Measurements from ENCODE around the gene CRTC3. TPM values are rescaled to one million over a fixed set of nuclear protein-coding genes. Genes with fewer than 3 reads are reported as not detected.
A peak's percentile ranks its signal among the peaks of the same experiment; 100 is the strongest.

The CRTC3 gene
- total RNA-seq, 1 experiment from 2014 or later = 3.9 TPM

DNA sequence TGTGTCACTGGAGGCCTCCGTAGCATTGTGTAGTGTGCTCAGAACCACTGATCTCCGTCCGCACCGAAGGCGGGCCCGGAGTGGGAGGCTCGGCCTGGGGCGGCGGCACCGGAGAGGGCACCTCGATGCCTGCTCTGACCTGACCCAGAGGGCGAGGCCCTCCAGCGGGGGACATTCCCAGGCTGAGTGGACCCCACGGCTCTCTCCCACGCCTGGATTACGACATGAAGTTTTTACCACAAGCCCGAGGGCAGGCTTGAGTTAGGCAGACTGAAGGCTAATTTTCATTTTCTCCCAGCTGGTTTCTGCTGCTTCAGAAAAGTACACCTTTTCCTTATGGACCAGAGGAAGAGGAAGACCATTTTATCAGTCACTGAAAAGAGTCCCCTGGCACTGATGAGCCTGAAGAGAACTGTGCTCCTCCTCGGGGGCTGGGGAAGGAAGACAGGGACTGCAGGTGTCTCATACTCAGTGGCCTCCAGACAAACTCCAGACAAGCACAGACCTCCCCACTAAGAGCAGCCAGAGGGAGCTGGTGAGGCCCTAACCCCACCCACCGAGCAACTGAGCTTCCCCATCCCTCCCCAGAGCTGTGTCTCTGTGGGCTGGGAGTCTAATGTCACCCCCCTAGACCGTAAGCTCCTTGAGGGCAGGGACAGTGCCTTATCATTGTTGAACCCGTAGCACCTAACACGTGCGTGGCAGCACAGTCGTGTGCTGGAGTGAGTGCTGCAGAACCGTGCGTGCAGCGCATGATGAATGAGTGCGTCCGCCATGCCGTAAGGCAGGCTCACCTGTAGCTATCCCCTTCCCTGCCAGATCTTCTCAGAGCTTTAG, 113.0 kb downstream of the CRTC3 start:
- no CpG with 5 or more reads among the region's 30 CpGs for WGBS (ENCODE audit: extremely low coverage, insufficient read length, low lambda C conversion rate)

More for the DNA sequence above, 113.0 kb downstream of the CRTC3 start:
- H3K4me3 Mint-ChIP-seq = no peak overlapping the region
- Histone ChIP-seq H4K8ac (replicated peaks; ENCODE audit: insufficient read length, low read depth, low read length) (no peak overlapping the region), H2AK5ac (ENCODE audit: insufficient read length, low read length) (no peak overlapping the region), H3K23ac (ENCODE audit: insufficient read length, low read depth, low read length) (no peak overlapping the region), H2BK15ac (ENCODE audit: low read depth, low read length) (no peak overlapping the region), H2BK120ac (ENCODE audit: low read depth, low read length, poor library complexity, severe bottlenecking) (no peak overlapping the region), H3K14ac (ENCODE audit: insufficient read depth, low read length) (no peak overlapping the region), H4K91ac (ENCODE audit: insufficient read length, low read depth, low read length) (no peak overlapping the region), H4K5ac (ENCODE audit: insufficient read length, low read depth, low read length) (no peak overlapping the region), H3K18ac (ENCODE audit: insufficient read length, low read depth, low read length) (no peak overlapping the region), H2BK20ac (ENCODE audit: low read depth, low read length, poor library complexity, severe bottlenecking) (no peak overlapping the region), H3T11ph (ENCODE audit: low read length) (no peak overlapping the region), H3K4ac (ENCODE audit: low read depth, low read length) (no peak overlapping the region), H2BK5ac (ENCODE audit: insufficient read length, low read length) (no peak overlapping the region), H2BK12ac (ENCODE audit: insufficient read length, low read depth, low read length) (no peak overlapping the region), H3K9me3 (ENCODE audit: control insufficient read depth, low read depth, low read length) (no peaks in the 10 kb centered on the region), H3K27me3 (ENCODE audit: insufficient read depth, low read length) (no peaks in the 10 kb centered on the region), H3K4me2 (ENCODE audit: insufficient read depth, insufficient read length, low read length) (no peak overlapping the region), H3K56ac (ENCODE audit: insufficient read length, low read depth, low read length) (no peak overlapping the region), H3K27ac (ENCODE audit: insufficient read length, low read depth, low read length) (no peak overlapping the region), H3K4me1 (ENCODE audit: insufficient read depth, low read length) (no peaks in the 10 kb centered on the region), H3K79me1 (ENCODE audit: insufficient read depth, low read depth, low read length, poor library complexity, severe bottlenecking) (no peaks in the 10 kb centered on the region), H3K23me2 (ENCODE audit: insufficient read length, low read depth, low read length, poor library complexity, severe bottlenecking) (no peaks in the 10 kb centered on the region), H2AFZ (ENCODE audit: low read length) (no peak overlapping the region), H3K9ac (ENCODE audit: extremely low read depth, insufficient read length, low read length) (no peak overlapping the region), H3K79me2 (ENCODE audit: insufficient read depth, low read length) (no peaks in the 10 kb centered on the region), H4K20me1 (ENCODE audit: control insufficient read depth, insufficient read depth, insufficient read length) (no peaks in the 10 kb centered on the region)
- no peak for DNase-seq
- H3K36me3 Mint-ChIP-seq (ENCODE audit: insufficient read depth in 1 of 3, low read depth in 3 of 3) = peaks cover 0 to 10% (median 2%) of the 10 kb centered on the region in 3 experiments; a peak in 5 of 7 replicates
- no peaks in the 10 kb centered on the region for H3K9me3 Mint-ChIP-seq
- H3K4me1 Mint-ChIP-seq = peaks cover 14 to 16% of the 10 kb centered on the region in 2 experiments
- TF ChIP-seq, protein P1, sequence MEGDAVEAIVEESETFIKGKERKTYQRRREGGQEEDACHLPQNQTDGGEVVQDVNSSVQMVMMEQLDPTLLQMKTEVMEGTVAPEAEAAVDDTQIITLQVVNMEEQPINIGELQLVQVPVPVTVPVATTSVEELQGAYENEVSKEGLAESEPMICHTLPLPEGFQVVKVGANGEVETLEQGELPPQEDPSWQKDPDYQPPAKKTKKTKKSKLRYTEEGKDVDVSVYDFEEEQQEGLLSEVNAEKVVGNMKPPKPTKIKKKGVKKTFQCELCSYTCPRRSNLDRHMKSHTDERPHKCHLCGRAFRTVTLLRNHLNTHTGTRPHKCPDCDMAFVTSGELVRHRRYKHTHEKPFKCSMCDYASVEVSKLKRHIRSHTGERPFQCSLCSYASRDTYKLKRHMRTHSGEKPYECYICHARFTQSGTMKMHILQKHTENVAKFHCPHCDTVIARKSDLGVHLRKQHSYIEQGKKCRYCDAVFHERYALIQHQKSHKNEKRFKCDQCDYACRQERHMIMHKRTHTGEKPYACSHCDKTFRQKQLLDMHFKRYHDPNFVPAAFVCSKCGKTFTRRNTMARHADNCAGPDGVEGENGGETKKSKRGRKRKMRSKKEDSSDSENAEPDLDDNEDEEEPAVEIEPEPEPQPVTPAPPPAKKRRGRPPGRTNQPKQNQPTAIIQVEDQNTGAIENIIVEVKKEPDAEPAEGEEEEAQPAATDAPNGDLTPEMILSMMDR (conservative IDR thresholded peaks at IDR 0.05) = peak; percentile 37; the same call in 1 of the 3 replicates
- H3K27ac Mint-ChIP-seq = no peak overlapping the region
- H3K27me3 Mint-ChIP-seq (ENCODE audit: low read depth) = no peaks in the 10 kb centered on the region
